NCI-H82 (cell line): ENCODE measurements around the gene SERPINA4.

Source experiments
- DNase-seq: peaks from one replicate; lab custom pipeline; 2025; lab: John Stamatoyannopoulos, UW

Gene SERPINA4

GRCh38 chr14:94615823-94616570, 54.8 kb downstream of the SERPINA4 start:
- DNase-seq, result no peak

- DNase-seq, result no peak
These were observed 56.2 kb downstream of the SERPINA4 start for GRCh38 chr14:94617366-94617941.

GRCh38 chr14:94617988-94618822, 57.0 kb downstream of the SERPINA4 start:
- DNase-seq, result no peak

- no peak for DNase-seq
These were observed 58.1 kb downstream of the SERPINA4 start for GRCh38 chr14:94619297-94619696.
